HG03342 (cell line): ENCODE data around the gene EPS8L3.

ENCODE experiments used
- ATAC-seq: cut with Tn5 transposase; IDR thresholded peaks from one replicate; pipeline ENCODE4 v1.9.1; 2021; ENCODE audit warnings: mild to moderate bottlenecking, moderate library complexity; ENCODE audit not compliant: unreplicated experiment

Gene EPS8L3

GRCh38 chr1:109794319-109795132, 30.8 kb upstream of the EPS8L3 start:
- ATAC-seq: no peak

- ATAC-seq: no peak
Observed at GRCh38 chr1:109793486-109794318, 30.0 kb upstream of the EPS8L3 start.

GRCh38 chr1:109793089-109793485, 29.4 kb upstream of the EPS8L3 start:
- ATAC-seq: no peak

- ATAC-seq: no peak
Observed at GRCh38 chr1:109792056-109792831, 28.5 kb upstream of the EPS8L3 start.

GRCh38 chr1:109791495-109792043, 27.8 kb upstream of the EPS8L3 start:
- no peak for ATAC-seq

GRCh38 chr1:109790735-109791494, 27.2 kb upstream of the EPS8L3 start:
- ATAC-seq: no peak

GRCh38 chr1:109790329-109790728, 26.6 kb upstream of the EPS8L3 start:
- no peak for ATAC-seq

GRCh38 chr1:109789551-109790180, 25.9 kb upstream of the EPS8L3 start:
- ATAC-seq: no peak

- ATAC-seq: no peak
Observed at GRCh38 chr1:109788695-109789521, 25.2 kb upstream of the EPS8L3 start.

- no peak for ATAC-seq
Observed at GRCh38 chr1:109787845-109788601, 24.3 kb upstream of the EPS8L3 start.

- ATAC-seq: no peak
Observed at GRCh38 chr1:109787211-109787844, 23.6 kb upstream of the EPS8L3 start.

- ATAC-seq: no peak
Observed at GRCh38 chr1:109786531-109787021, 22.9 kb upstream of the EPS8L3 start.

- ATAC-seq: no peak
Observed at GRCh38 chr1:109786112-109786480, 22.4 kb upstream of the EPS8L3 start.

GRCh38 chr1:109785446-109786111, 21.9 kb upstream of the EPS8L3 start:
- ATAC-seq: no peak

GRCh38 chr1:109784551-109785252, 21.0 kb upstream of the EPS8L3 start:
- ATAC-seq: no peak

- ATAC-seq: no peak
Observed at GRCh38 chr1:109783436-109783835, 19.7 kb upstream of the EPS8L3 start.
